Astrocyte (in vitro differentiated cells and primary cell): ENCODE results near the gene MYH11.

Experiments
- EZH2 ChIP-seq: IDR thresholded peaks from 2 replicates; pipeline ENCODE4 v1.6.1; 2012; ENCODE audit warnings: mild to moderate bottlenecking, low read length, inconsistent platforms; ENCODE audit not compliant: insufficient read depth
- TF ChIP-seq, protein P1 (sequence below): IDR thresholded peaks from 2 replicates; pipeline ENCODE4 v1.5.1; 2011; ENCODE audit warnings: low read depth, mild to moderate bottlenecking, inconsistent platforms, low read length, moderate library complexity; ENCODE audit not compliant: insufficient read depth

DNA sequence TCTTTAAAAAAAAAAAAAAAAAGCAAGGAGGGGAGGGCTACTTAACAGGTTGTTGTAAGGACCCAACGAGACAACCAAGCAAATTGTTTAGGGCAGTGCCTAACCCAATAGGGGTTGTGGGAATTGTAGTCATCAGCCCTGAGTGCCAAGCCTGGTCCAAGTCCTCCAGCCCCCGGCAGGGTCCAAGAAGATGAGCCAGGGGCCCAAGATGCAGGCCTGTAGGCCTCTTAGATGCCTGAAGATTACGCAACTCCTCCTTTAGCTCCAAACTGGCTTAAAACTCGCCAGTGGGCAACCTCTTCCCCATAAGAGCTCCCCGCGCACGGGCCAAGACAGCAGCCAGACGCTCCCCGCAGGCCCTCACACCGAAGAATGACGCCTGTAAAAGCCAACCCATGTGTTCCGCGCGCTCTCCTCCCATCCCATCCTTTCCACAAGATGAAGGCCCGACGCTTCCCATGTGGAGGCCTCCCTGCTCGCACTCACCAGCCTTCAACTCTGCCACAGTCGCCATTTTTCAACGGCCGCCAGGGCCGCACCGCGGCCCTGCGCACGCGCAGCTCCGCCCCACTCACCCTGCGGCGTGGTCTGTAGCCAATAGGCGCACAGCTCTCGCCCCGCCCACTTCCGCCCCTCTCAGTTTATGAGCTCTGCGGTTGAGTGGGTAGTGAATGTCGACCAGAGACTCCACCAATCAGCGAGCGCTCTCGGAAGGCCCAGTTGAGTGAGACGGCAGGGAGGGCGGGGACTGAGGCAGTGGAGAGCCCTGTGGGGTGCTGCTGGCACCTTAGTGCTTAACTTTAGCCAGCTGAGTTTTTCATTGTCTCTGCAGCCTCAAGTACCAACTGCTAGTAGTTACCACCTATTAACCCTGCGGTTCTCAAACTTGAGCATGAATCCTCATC, 31.5 kb upstream of the MYH11 start, which contains the start of gene CEP20:
- TF ChIP-seq, protein P1, sequence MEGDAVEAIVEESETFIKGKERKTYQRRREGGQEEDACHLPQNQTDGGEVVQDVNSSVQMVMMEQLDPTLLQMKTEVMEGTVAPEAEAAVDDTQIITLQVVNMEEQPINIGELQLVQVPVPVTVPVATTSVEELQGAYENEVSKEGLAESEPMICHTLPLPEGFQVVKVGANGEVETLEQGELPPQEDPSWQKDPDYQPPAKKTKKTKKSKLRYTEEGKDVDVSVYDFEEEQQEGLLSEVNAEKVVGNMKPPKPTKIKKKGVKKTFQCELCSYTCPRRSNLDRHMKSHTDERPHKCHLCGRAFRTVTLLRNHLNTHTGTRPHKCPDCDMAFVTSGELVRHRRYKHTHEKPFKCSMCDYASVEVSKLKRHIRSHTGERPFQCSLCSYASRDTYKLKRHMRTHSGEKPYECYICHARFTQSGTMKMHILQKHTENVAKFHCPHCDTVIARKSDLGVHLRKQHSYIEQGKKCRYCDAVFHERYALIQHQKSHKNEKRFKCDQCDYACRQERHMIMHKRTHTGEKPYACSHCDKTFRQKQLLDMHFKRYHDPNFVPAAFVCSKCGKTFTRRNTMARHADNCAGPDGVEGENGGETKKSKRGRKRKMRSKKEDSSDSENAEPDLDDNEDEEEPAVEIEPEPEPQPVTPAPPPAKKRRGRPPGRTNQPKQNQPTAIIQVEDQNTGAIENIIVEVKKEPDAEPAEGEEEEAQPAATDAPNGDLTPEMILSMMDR: no peak
- no peak for TF ChIP-seq EZH2
